ENCODE measurements around the gene PLOD1. TPM values are rescaled to one million over a fixed set of nuclear protein-coding genes. Genes with fewer than 3 reads are reported as not detected.
A peak's percentile ranks its signal among the peaks of the same experiment; 100 is the strongest.

Gene PLOD1
- total and polyA plus RNA-seq, 2 experiments from 2014 or later: 22.4 to 62.9 TPM

DNA sequence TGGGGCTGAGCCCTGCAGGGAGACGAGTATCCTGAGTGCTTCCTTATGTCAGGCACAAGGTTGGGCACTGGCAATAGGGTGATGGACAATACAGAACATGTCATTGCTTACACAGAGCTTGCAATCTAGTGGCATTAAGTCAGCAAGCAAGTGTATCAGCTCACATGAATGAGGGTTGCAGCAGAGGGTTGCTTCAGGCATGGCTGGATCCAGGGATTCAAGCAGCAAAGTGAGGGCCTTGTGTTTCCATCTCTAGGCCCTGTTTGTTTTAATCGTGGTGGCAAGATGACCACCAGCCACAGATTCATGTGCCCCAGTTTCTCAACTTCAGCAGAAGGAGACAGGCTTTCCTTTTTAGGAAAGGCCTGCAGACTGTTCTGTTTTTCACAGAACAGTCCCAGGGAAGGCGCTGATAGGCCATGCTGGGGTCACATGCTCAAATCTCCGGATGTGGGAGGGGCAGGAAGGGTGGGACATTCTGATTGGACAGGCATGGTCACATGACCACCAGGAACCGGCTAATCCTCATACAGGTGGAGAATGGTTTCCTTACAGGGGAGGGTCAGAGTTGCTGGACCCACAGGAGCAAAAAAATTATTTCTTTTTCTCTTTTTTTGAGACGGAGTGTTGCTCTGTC is 14.4 kb downstream of the PLOD1 start:
- H3K4me1 ChIP-seq (ENCODE audit: insufficient read depth): peaks cover 10% of the 10 kb centered on the region
- Mint-ChIP-seq H3K9me3 (peaks cover 8% of the 10 kb centered on the region), H3K36me3 (ENCODE audit: low read depth) (peaks cover 50% of the 10 kb centered on the region), H3K4me3 (no peak overlapping the region), H3K27me3 (ENCODE audit: insufficient read depth, low read depth, poor library complexity) (peaks cover 14% of the 10 kb centered on the region), H3K4me1 (peaks cover 9% of the 10 kb centered on the region), H3K27ac (no peak overlapping the region)
- H3K36me3 ChIP-seq (ENCODE audit: insufficient read depth): peaks cover 4% of the 10 kb centered on the region; the same call in 1 of the 2 replicates
- TF ChIP-seq, protein P1, sequence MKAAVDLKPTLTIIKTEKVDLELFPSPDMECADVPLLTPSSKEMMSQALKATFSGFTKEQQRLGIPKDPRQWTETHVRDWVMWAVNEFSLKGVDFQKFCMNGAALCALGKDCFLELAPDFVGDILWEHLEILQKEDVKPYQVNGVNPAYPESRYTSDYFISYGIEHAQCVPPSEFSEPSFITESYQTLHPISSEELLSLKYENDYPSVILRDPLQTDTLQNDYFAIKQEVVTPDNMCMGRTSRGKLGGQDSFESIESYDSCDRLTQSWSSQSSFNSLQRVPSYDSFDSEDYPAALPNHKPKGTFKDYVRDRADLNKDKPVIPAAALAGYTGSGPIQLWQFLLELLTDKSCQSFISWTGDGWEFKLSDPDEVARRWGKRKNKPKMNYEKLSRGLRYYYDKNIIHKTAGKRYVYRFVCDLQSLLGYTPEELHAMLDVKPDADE (IDR thresholded peaks at IDR 0.05): no peak
- TF ChIP-seq POLR2AphosphoS5 (IDR thresholded peaks at IDR 0.05; ENCODE audit: low read depth) (no peak), CREB1 (CRISPR knock-in tag; IDR thresholded peaks at IDR 0.05; ENCODE audit: low read depth) (no peak), NANOG (IDR thresholded peaks at IDR 0.05; ENCODE audit: borderline replicate concordance) (no peak), STAT1 (IDR thresholded peaks at IDR 0.05; ENCODE audit: unreplicated experiment) (no peak), EZH2 (IDR thresholded peaks at IDR 0.05; ENCODE audit: low read depth, unreplicated experiment) (no peak), ZNF331 (CRISPR knock-in tag; IDR thresholded peaks at IDR 0.05; ENCODE audit: low read depth) (no peak), EZH2phosphoT487 (IDR thresholded peaks at IDR 0.05; ENCODE audit: unreplicated experiment) (no peak), ZNF114 (CRISPR knock-in tag; IDR thresholded peaks at IDR 0.05) (no peak)
- TF ChIP-seq, protein P2, sequence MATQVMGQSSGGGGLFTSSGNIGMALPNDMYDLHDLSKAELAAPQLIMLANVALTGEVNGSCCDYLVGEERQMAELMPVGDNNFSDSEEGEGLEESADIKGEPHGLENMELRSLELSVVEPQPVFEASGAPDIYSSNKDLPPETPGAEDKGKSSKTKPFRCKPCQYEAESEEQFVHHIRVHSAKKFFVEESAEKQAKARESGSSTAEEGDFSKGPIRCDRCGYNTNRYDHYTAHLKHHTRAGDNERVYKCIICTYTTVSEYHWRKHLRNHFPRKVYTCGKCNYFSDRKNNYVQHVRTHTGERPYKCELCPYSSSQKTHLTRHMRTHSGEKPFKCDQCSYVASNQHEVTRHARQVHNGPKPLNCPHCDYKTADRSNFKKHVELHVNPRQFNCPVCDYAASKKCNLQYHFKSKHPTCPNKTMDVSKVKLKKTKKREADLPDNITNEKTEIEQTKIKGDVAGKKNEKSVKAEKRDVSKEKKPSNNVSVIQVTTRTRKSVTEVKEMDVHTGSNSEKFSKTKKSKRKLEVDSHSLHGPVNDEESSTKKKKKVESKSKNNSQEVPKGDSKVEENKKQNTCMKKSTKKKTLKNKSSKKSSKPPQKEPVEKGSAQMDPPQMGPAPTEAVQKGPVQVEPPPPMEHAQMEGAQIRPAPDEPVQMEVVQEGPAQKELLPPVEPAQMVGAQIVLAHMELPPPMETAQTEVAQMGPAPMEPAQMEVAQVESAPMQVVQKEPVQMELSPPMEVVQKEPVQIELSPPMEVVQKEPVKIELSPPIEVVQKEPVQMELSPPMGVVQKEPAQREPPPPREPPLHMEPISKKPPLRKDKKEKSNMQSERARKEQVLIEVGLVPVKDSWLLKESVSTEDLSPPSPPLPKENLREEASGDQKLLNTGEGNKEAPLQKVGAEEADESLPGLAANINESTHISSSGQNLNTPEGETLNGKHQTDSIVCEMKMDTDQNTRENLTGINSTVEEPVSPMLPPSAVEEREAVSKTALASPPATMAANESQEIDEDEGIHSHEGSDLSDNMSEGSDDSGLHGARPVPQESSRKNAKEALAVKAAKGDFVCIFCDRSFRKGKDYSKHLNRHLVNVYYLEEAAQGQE (IDR thresholded peaks at IDR 0.05; ENCODE audit: unreplicated experiment): no peak
- TF ChIP-seq, protein P3, sequence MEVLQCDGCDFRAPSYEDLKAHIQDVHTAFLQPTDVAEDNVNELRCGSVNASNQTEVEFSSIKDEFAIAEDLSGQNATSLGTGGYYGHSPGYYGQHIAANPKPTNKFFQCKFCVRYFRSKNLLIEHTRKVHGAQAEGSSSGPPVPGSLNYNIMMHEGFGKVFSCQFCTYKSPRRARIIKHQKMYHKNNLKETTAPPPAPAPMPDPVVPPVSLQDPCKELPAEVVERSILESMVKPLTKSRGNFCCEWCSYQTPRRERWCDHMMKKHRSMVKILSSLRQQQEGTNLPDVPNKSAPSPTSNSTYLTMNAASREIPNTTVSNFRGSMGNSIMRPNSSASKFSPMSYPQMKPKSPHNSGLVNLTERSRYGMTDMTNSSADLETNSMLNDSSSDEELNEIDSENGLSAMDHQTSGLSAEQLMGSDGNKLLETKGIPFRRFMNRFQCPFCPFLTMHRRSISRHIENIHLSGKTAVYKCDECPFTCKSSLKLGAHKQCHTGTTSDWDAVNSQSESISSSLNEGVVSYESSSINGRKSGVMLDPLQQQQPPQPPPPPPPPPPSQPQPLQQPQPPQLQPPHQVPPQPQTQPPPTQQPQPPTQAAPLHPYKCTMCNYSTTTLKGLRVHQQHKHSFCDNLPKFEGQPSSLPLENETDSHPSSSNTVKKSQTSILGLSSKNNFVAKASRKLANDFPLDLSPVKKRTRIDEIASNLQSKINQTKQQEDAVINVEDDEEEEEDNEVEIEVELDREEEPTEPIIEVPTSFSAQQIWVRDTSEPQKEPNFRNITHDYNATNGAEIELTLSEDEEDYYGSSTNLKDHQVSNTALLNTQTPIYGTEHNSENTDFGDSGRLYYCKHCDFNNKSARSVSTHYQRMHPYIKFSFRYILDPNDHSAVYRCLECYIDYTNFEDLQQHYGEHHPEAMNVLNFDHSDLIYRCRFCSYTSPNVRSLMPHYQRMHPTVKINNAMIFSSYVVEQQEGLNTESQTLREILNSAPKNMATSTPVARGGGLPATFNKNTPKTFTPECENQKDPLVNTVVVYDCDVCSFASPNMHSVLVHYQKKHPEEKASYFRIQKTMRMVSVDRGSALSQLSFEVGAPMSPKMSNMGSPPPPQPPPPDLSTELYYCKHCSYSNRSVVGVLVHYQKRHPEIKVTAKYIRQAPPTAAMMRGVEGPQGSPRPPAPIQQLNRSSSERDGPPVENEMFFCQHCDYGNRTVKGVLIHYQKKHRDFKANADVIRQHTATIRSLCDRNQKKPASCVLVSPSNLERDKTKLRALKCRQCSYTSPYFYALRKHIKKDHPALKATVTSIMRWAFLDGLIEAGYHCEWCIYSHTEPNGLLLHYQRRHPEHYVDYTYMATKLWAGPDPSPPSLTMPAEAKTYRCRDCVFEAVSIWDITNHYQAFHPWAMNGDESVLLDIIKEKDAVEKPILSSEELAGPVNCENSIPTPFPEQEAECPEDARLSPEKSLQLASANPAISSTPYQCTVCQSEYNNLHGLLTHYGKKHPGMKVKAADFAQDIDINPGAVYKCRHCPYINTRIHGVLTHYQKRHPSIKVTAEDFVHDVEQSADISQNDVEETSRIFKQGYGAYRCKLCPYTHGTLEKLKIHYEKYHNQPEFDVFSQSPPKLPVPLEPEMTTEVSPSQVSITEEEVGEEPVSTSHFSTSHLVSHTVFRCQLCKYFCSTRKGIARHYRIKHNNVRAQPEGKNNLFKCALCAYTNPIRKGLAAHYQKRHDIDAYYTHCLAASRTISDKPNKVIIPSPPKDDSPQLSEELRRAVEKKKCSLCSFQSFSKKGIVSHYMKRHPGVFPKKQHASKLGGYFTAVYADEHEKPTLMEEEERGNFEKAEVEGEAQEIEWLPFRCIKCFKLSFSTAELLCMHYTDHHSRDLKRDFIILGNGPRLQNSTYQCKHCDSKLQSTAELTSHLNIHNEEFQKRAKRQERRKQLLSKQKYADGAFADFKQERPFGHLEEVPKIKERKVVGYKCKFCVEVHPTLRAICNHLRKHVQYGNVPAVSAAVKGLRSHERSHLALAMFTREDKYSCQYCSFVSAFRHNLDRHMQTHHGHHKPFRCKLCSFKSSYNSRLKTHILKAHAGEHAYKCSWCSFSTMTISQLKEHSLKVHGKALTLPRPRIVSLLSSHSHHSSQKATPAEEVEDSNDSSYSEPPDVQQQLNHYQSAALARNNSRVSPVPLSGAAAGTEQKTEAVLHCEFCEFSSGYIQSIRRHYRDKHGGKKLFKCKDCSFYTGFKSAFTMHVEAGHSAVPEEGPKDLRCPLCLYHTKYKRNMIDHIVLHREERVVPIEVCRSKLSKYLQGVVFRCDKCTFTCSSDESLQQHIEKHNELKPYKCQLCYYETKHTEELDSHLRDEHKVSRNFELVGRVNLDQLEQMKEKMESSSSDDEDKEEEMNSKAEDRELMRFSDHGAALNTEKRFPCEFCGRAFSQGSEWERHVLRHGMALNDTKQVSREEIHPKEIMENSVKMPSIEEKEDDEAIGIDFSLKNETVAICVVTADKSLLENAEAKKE (CRISPR knock-in tag; IDR thresholded peaks at IDR 0.05): no peak
- H3F3A ChIP-seq (replicated peaks; ENCODE audit: low read depth): no peaks in the 10 kb centered on the region
- H3K27ac ChIP-seq (ENCODE audit: low read depth): no peak overlapping the region
- no peaks in the 10 kb centered on the region for H3K79me2 ChIP-seq (replicated peaks; ENCODE audit: insufficient read depth)
- no peak overlapping the region for H2AFZ ChIP-seq
- no peak overlapping the region for H3K4me3 ChIP-seq
- H4K20me1 ChIP-seq (replicated peaks; ENCODE audit: insufficient read depth): no peaks in the 10 kb centered on the region
- no peaks in the 10 kb centered on the region for H3K9me2 ChIP-seq (ENCODE audit: insufficient read depth)
- H3K27me3 ChIP-seq (ENCODE audit: insufficient read depth): no peaks in the 10 kb centered on the region
- H3K4me2 ChIP-seq: no peak overlapping the region
- ATAC-seq: no peak
- DNase-seq (ENCODE audit: low spot score): peak; percentile 42
